NOMO-1 treated with dmso at 0.1 percent for 144 hours (cell line): ENCODE results near the gene HPCAL1.

Experiments used
- DNase-seq: peaks from one replicate; lab custom pipeline; 2025; ENCODE audit not compliant: unreplicated experiment; lab: John Stamatoyannopoulos, UW

The HPCAL1 gene

DNA sequence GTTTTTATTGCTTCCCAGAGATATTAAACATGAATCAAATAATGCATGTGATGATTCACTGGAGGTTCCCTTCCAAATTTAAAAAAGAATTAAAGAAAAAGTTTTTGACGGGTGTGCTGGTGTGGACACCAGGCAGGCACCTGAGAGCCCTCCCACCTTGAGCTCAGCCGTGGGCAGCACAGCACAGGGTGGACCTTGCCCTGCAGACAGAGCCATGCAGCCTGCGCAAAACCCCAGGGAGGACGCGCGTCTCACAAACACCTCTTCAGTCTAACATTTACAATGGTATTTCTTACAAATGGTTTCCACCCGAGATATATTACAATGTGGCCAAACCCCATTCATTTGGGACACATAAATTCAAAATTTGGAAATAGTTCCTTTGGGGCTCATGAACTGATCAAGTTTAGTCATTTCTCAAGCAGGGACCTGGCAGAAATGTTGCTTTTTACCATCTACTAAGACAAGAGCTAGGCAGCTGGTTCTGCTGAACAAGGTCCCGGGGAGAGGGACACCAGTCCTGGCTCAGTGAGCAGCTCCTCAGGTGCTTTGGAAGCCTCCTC, 100.0 kb downstream of the HPCAL1 start:
- DNase-seq: no peak

GRCh38 chr2:10404324-10405143, 101.8 kb downstream of the HPCAL1 start:
- no peak for DNase-seq

- no peak for DNase-seq
These were observed 102.7 kb downstream of the HPCAL1 start for GRCh38 chr2:10405448-10405847.

GRCh38 chr2:10406016-10406415, 103.3 kb downstream of the HPCAL1 start:
- DNase-seq: no peak

GRCh38 chr2:10406491-10407188, 103.9 kb downstream of the HPCAL1 start:
- DNase-seq: no peak

DNA sequence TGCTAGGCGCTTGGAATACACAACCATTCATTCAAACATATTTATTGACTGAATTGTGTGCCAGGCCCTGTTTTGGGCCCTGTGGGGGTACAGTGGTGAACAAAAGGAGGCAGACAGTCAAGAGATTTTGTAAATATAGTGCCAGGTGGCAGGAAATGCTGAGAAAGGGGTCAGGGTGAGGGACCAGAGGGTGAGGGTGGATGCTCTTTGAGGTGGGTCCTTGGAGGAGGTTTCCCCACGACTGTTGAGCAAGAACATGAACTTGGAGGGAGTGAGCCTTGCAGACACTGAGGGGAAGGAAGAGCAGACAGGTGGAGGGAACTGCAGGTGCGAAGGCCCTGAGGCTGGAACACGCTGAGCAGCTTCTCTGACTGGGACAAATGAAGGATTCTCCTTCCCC, 104.7 kb downstream of the HPCAL1 start:
- DNase-seq: no peak

GRCh38 chr2:10407841-10408648, 105.3 kb downstream of the HPCAL1 start:
- DNase-seq: peak; percentile 96

DNA sequence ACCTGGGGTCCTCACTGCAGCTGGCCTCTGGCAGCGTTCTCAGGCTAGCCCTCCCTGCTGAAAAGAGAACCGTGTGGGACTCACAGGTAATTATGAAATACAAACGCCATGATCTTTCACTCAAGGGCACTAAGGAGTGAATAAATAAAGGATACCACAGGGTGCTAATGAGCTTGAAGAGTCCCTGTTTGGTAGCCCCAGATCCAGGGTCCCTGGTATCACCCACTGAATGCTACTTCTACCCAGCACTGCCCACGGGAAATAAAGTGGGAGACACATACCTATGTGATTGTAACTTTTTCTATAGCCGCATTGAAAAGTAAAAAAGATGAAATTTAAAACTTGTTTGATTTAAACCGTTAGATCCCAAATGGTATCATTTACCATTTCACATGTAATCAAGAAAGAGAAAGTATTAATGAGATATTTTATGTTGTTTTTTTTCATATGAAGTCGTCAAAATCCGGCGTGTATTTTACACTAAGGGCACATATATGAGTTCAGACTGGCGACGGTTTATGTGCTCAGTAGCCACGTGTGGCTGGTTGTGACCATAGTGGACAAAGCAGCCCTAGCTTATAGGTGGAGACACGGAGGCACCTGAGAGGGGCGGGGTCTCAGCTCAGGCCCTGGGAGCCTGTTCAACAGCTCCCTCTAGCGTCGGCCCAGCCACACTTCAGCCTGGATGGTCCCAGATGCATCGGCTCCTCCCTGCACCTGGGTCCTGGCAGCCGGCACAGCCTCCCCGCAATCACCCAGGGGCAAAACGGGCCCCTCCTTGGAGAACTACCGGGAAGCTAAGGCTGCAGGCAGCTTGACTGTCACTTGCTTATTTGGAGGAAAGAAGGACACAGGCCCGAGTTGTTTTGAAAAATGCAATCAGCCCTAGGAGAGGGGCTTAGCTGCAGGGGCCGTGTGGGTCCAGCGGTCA, 106.2 kb downstream of the HPCAL1 start:
- DNase-seq: peak; percentile 65

DNA sequence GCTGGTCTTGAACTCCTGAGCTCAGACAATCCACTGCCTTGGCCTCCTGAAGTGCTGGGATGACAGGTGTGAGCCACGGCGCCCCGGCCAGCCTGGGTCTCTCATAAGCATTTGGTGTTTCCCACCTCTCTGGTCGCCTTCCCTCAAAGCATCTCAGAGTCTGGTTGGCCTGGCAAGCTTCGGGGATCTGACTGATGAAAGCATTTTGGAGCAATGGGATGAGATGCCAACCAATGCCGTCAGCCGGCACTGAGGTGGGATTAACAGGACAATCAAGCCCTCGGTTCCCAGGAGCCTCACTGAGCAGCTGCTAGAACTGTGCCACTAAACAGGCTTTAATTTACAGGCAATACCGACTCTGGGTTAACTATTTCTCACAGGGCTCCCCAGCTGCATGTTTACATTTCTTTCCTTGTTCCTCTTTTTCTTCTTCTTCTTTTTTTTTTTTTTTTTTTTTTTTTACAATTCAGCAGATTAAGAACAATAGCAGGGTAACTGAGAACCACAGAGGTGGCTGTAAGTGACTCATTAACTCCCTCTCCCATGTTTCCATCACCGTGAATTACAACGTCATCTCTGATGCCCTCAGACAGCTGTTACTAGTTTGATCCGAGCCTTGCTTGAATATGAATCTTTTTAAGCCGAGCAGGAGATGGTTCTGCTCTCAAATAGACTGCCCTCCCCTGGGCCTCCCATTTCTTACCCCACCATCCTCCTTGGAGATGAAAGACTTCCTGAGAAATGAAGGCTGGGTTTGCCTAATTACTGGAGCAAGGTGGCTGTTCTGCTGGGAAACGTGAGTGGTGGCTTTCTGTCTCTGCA, 107.5 kb downstream of the HPCAL1 start:
- peak; percentile 53 for DNase-seq

DNA sequence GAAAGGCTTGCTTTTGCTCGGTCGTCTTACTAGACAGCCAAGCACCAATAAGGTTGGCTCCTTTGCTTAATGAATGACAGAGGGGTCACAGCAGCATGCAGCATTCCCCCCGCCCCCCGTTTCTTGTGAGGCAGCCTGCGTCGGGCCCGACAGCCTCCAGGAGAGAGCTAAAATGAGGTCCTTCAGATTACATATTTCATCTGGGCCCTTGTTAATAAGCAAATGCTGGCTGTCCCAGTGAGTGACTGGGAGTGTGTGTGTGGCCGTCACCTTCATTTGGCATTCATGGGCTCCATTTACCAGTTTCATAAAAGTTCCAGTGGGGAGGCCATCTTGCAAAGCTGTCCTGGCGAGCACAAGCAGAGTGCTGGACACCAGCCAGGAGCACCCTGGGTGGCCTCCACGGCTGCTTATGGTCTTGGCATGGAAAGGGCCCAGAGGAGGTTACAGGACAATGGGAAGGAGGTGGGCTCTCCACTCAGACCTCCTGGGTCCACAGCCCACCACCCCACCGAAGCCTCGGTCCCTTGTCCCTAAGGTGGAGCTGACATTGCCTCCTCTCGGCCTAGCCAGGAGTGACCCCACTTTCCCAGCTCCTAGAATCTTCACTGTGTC, 108.2 kb downstream of the HPCAL1 start:
- no peak for DNase-seq

GRCh38 chr2:10411557-10411956, 108.9 kb downstream of the HPCAL1 start:
- no peak for DNase-seq

DNA sequence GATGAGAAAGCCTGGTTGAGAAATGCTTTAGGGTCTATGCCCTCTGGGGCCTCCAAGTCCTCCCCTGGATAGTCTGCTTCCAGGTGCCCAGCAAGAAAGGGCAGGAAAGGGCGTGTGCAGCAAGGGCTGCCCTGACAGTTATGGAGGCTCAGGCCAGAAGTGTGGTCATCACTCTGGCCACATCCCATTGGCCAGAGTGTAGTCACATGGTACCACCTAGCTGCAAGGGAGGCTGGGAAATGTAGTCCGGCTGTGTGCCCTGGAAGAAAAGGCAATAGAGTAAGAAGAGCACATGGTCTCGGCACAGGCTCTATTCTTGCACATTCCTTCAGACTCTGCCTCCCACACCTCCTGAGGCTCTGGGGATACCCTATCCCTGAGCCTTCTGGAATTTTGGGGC, 109.7 kb downstream of the HPCAL1 start:
- no peak for DNase-seq

DNA sequence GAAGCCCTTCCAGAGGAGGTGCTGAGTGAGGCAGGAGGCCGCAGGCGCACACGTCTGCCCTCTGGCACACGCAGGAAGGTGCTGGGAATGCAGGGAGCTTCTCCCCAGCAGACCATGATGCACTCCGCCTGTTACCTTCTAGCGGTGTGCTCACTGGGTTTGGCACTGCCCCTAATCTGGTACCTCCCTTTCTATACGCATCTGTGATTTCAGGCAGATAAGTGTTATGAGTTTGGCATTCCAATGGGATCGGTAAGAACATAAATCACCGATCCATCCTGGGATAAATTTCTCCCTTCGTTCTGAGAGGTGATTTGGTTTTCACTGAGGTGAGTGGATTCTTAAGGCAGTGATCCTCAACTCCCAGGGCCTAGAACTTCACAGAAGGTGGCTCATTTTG, 110.8 kb downstream of the HPCAL1 start:
- no peak for DNase-seq

GRCh38 chr2:10413991-10414451, 111.3 kb downstream of the HPCAL1 start:
- no peak for DNase-seq

GRCh38 chr2:10414591-10414990, 111.9 kb downstream of the HPCAL1 start:
- no peak for DNase-seq

GRCh38 chr2:10415048-10415447, 112.3 kb downstream of the HPCAL1 start:
- no peak for DNase-seq

GRCh38 chr2:10415640-10416039, 112.9 kb downstream of the HPCAL1 start:
- no peak for DNase-seq

DNA sequence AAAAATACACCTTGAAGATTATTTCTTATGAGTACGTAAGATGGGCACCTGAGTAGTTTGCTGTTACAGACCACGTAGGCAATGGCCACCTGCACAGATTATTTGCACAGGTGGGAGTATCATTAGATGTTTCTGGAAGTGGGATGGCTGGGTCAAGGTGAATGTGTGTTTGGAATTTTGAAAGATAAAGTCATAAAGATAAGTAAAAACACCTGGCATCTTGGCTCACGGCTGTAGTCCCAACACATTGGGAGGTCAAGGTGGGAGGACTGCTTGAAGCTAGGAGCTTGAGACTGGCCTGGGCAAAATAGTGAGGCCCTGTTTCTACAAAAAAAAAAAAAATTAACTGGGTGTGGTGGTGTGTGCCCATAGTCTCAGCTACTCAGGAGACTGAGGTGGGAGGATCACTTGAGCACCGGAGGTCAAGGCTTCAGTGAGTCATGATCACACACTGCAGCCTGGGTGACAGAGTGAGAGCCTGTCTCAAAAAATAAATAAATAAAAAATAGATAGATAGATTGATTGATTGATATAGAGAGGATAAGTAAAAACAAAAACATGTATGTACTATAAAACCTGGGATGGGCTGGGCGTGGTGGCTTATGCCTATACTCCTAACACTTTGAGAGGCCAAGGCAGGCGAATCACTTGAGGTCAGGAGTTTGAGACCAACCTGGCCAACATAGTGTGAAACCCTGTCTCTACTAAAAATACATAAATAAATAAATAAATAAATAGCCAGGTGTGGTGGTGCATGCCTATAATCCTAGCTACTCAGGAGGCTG, 115.0 kb downstream of the HPCAL1 start:
- no peak for DNase-seq
